Measurements from ENCODE around the gene DDIT3. TPM values are rescaled to one million over a fixed set of nuclear protein-coding genes. Genes with fewer than 3 reads are reported as not detected.

The DDIT3 gene
- total and polyA plus RNA-seq, 2 of the 8 experiments (the other 6 are each of a cell fraction or from before 2014, with no cell fraction given) = 4.9 to 5.7 TPM

- Histone ChIP-seq H3K4me2 (ENCODE audit: insufficient read depth in 1 of 2, low read depth in 2 of 2, low read length in 2 of 2) (peak overlapping the region; percentile 66 to 74), H3K36me3 (ENCODE audit: control insufficient read depth in 2 of 4, insufficient read depth in 4 of 4, low read length in 3 of 4) (peaks cover 22 to 42% (median 38%) of the 10 kb centered on the region in 4 experiments), H3K27me3 (replicated peaks in 1 of 4; ENCODE audit: control insufficient read depth in 3 of 4, extremely low read depth in 1 of 4, insufficient read depth in 3 of 4, low read length in 3 of 4) (no peaks in the 10 kb centered on the region), H3K79me2 (ENCODE audit: control insufficient read depth in 1 of 2, insufficient read depth in 2 of 2, low read length in 2 of 2) (peaks cover 14 to 28% of the 10 kb centered on the region in 2 experiments), H3K23ac (ENCODE audit: insufficient read length) (no peak overlapping the region), H2BK5ac (ENCODE audit: low read depth, low read length) (peak overlapping the region; percentile 98), H4K8ac (ENCODE audit: extremely low read depth, insufficient read depth, low read length) (peak overlapping the region; percentile 98; the same call in 1 of the 2 replicates), H3K4me3 (ENCODE audit: extremely low read depth in 1 of 4, insufficient read depth in 2 of 4, low read depth in 3 of 4, low read length in 4 of 4) (peak overlapping the region; percentile 77 to 99 (median 94)), H3K4me1 (replicated peaks in 1 of 4; ENCODE audit: control insufficient read depth in 3 of 4, insufficient read depth in 4 of 4, low read length in 3 of 4) (peaks cover 0 to 7% (median 2%) of the 10 kb centered on the region in 4 experiments; a peak in 5 of 7 replicates), H4K91ac (replicated peaks; ENCODE audit: insufficient read length, low read length) (peak overlapping the region; percentile 44), H3K56ac (replicated peaks; ENCODE audit: insufficient read length, low read depth, low read length) (peak overlapping the region; percentile 85), H3K14ac (ENCODE audit: insufficient read length) (no peak overlapping the region), H2BK15ac (ENCODE audit: low read length) (no peak overlapping the region), H3K18ac (ENCODE audit: extremely low read depth, low read length) (peak overlapping the region; percentile 95; the same call in 1 of the 2 replicates), H3K23me2 (ENCODE audit: low read depth, low read length) (peaks cover 7% of the 10 kb centered on the region; the same call in 1 of the 2 replicates), H4K5ac (ENCODE audit: insufficient read length, low read depth, low read length) (peak overlapping the region; percentile 83), H3K79me1 (ENCODE audit: low read depth, low read length) (peaks cover 8% of the 10 kb centered on the region; the same call in 1 of the 2 replicates), H3K9ac (replicated peaks in 1 of 4; ENCODE audit: extremely low read depth in 1 of 4, low read depth in 3 of 4, low read length in 3 of 4) (peak overlapping the region; percentile 75 to 96 (median 88)), H3K27ac (ENCODE audit: low read depth, low read length) (peak overlapping the region; percentile 93), H2BK20ac (ENCODE audit: low read length) (no peak overlapping the region), H4K20me1 (replicated peaks in 1 of 2; ENCODE audit: control insufficient read depth in 1 of 2, insufficient read depth in 2 of 2, low read length in 2 of 2) (peaks cover 0 to 3% of the 10 kb centered on the region in 2 experiments), H3K9me3 (ENCODE audit: insufficient read depth in 2 of 2, low read depth in 1 of 2, low read length in 1 of 2) (no peaks in the 10 kb centered on the region; a peak in 1 of 4 replicates), H2AK5ac (ENCODE audit: low read depth, low read length) (peak overlapping the region; percentile 75), H2BK12ac (ENCODE audit: low read depth, low read length) (peak overlapping the region; percentile 91; the same call in 1 of the 2 replicates), H3K4ac (replicated peaks; ENCODE audit: insufficient read length, low read depth, low read length) (peak overlapping the region; percentile 87), H2AFZ (ENCODE audit: low read length) (no peak overlapping the region), H2BK120ac (replicated peaks; ENCODE audit: low read depth, low read length) (no peak overlapping the region)
- DNase-seq (ENCODE audit: low read depth in 1 of 2, low spot score in 2 of 2) (no peak), FAIRE-seq (no peak)
- WGBS, 2 experiments (ENCODE audit: extremely low coverage in 1 of 2, insufficient coverage in 1 of 2, insufficient read length in 1 of 2, insufficient replicate concordance in 2 of 2, low coverage in 1 of 2, low lambda C conversion rate in 2 of 2, missing lambda C conversion rate in 1 of 2) = 34 to 93% methylated on average over 2 to 11 of the region's 11 CpGs
- ChIA-PET CTCF (ENCODE audit: partially characterized antibody) (interaction anchor here (0.6 to 25.1 kb wide), 4 partner anchors 9 to 95 kb away, joined by 4 to 441 read pairs (median 20); partner anchors contain the start of genes GLI1 and INHBE), POLR2A (ENCODE audit: partially characterized antibody) (interaction anchor here (0.5 to 1.5 kb wide), 7 partner anchors 38 to 359 kb away, joined by 3 to 5 read pairs (median 3); no protein-coding TSS in a partner anchor)
- TF ChIP-seq NANOG (IDR thresholded peaks at IDR 0.05; ENCODE audit: insufficient read depth, low read depth, low read length, poor library complexity, severe bottlenecking) (no peak), HDAC6 (IDR thresholded peaks at IDR 0.05; ENCODE audit: low read depth, low read length) (no peak), TAF7 (optimal IDR thresholded peaks at IDR 0.05; ENCODE audit: borderline replicate concordance, low read depth, low read length) (no peak), SRF (IDR thresholded peaks at IDR 0.05; ENCODE audit: low read depth, low read length) (no peak), JUN (IDR thresholded peaks at IDR 0.05; ENCODE audit: low read depth, low read length) (no peak), SUZ12 (IDR thresholded peaks at IDR 0.05; ENCODE audit: low read length) (no peak), SIN3A (conservative IDR thresholded peaks at IDR 0.05 in 1 of 2, IDR thresholded peaks at IDR 0.05 in 1 of 2; ENCODE audit: low read depth in 1 of 2, low read length in 2 of 2) (peak; percentile 50 to 78; a peak in 1 of 4 replicates), CEBPB (IDR thresholded peaks at IDR 0.05; ENCODE audit: low read depth, low read length) (no peak), KDM5A (IDR thresholded peaks at IDR 0.05; ENCODE audit: low read length) (no peak)
- TF ChIP-seq, protein P1, sequence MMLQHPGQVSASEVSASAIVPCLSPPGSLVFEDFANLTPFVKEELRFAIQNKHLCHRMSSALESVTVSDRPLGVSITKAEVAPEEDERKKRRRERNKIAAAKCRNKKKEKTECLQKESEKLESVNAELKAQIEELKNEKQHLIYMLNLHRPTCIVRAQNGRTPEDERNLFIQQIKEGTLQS (IDR thresholded peaks at IDR 0.05; ENCODE audit: insufficient read depth, low read depth, low read length) = no peak
These were observed 31.7 kb downstream of the DDIT3 start for GRCh38 chr12:57488402-57489156.

All from H1 (cell line).